Measurements from ENCODE around the gene FKBP11.
"Not testable (repeated sequence)": the region's sequence is repeated elsewhere in the genome, so short reads cannot be mapped to it uniquely, and the experiment has no call there.

Gene FKBP11

GRCh38 chr12:48954841-48955501 lies 29.7 kb upstream of the FKBP11 start:
- no peak for DNase-seq

GRCh38 chr12:48954061-48954460 lies 28.8 kb upstream of the FKBP11 start:
- no peak for DNase-seq

DNA sequence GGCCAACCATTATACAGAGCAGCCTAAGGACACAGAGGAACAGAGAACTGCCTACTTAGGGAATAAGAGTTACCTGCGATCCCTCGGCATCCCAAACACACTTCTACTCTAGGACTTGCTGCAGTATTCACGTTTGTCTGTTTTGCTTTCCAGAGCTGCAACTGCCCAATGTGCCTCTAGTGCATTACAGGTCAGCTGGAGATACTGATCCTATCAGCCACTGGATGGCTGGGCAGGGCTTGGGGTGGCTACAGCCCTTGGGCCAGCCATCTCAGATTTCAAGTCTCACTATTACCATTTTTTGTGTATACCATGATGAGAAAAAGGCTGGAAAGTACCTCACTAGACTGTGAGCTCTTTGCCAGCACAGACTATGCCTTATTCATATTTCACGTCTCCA lies 27.4 kb upstream of the FKBP11 start:
- DNase-seq, result no peak

DNA sequence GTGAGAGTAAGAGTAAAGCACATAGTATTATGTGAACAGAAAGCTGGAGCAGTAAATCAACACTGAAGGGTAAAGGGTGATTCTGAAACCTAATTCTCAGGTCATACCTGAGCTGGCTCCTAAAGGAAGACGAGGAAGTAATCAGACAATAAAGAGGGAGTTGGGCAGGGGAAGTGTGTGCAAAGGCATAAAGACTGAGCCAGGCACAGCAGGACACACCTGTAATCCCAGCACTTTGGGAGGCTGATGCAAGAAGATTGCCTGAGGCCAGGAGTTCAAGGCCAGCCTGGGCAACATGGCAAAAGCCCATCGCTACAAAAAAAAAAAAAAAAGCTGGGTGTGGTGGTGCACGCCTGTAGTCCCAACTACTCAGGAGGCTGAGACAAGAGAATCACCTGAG lies 22.4 kb upstream of the FKBP11 start:
- no peak for DNase-seq

DNA sequence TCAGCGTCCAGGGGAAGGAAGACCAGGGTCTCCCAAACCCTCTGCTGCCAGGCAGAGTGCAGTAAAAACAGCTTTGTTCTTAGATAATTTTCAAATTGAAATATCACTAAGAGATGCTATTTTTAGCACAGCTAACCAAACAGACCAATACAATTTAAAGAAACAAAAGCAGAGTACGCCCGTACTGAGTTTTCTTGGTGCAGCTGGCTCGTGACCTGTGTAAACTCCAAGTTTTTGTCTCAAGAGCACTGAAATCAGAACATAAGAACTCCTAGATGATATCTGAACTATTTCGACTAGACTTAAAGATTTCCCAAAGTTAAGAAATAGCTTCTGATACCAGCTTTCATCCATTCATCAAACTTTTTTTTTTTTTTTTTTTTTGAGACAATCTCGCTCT lies 21.7 kb upstream of the FKBP11 start:
- no peak for DNase-seq

DNA sequence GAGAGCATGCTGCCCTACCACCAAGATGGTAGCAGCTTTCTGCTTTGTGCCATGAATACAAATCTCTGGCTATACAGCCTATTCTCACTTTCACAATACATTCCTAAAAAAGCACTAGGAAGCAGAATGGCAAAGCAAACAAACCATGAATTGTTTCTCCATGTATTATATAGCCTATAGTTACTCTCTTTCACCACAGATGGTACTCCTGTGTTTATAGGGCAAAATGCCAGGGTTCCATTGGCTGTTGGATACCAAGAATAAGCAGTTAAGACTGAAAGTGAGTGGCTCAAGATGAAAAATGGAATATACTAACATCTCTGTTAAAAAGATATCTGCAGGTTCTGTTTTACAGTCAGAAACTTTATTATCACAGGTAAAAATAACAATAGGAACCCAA lies 20.9 kb upstream of the FKBP11 start:
- DNase-seq, result no peak

DNA sequence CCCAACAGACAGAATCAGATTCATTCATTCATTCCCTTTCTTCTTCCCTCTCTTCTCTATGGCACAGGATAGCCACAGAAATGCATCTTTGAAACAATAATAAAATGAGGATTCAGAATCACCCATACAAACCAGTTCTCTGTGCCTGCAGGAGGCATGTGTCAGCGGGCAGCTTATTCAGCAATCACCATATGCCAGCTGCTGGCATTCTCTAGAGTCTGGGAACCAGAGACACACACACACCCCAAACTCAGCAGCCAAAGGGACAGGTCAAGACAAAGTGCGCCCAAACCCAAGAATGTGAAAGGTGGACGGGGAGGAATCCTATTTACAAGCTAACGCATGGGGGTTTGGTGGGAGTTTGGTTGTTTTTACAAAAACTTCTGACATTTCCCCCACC lies 17.9 kb upstream of the FKBP11 start:
- no peak for DNase-seq

DNA sequence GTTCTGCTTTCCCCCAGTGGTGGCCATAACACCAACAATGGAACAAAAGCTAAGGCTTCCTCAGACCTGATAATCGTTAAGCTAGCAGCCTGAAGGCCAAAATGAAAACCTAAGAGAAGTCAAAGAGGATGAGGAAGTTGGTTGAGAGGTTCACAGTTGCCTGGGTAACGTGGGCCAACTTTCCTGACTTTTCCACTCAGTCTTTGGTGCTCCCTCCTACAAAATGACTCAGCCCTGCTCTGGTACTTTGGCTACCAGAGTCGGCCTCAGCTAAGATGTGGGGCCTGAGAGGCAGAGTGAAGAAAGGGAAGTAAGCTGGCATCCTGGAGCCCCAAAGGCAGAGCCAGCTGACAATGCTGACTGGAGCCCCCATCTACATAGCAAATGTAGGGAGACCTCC lies 14.9 kb upstream of the FKBP11 start:
- DNase-seq, result no peak

DNA sequence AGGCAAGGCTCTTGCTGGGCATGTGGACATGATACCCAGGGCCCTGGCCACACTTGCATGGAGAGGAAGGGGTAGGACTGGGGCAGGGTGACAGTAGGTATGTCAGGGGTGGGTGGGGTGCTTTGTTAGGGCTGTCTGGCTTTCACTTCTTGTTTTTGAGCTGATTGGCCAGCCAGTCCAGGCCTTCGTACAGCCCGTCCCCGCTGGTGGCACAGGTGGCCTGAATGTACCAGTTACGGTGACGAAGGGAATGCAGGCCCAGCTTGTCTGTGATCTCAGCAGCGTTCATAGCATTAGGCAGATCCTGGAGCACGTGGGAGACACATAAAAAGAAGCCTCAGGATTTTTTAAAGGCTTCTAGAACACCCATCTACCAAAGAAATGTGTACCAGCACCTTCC lies 13.5 kb upstream of the FKBP11 start:
- DNase-seq, result no peak

DNA sequence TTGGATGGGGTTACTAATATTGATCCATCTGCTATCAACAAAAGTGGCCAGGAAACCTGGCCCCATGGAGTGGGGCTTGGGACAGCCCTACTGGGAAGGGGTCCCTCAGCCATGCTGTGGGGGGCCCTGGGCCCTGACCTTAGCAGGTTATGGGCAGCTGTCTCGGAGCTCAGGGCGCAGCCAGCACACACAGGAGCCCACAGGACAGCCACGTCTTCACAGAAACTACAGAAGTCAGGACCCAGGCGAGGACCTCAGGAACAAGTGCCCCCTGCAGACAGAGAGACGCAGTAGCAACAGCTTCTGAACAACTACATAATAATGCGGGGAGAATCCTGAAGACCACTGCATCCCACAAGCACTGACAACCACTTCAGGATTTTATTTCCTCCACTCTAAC lies 11.9 kb upstream of the FKBP11 start:
- no peak for DNase-seq

DNA sequence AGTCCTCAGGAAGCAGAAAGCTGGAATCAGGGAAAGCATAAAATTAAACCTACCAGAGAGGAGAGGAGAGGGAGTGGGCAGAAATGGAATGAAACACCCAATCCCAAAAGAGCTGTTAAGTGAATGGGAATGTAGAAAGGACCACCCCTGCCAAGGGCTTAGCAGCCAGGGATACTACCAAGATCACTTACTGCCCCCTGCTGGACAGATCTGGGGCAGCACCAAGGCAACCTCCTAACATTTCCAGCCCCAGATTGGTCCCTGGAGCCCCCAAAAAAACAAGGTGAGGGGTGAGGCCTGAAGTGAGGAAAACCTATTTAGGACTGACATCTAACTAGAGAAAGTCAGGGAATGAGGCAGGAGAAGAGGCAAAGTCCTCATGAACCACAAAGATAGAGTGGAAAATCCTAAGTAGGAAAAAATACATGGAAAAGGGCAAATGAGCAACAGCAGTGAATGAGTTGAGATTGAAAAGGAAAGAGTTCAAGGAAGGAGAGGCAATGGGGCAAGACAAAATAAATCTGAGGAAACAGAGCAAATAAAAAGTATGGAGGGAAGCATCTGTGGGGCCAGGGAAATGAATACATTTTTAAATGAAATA lies 11.2 kb upstream of the FKBP11 start:
- DNase-seq, result peak; percentile 53

GRCh38 chr12:48934312-48934706 lies 9.0 kb upstream of the FKBP11 start:
- no peak for DNase-seq

- peak; percentile 6 for DNase-seq
Observed at GRCh38 chr12:48933664-48934311, 8.5 kb upstream of the FKBP11 start.

DNA sequence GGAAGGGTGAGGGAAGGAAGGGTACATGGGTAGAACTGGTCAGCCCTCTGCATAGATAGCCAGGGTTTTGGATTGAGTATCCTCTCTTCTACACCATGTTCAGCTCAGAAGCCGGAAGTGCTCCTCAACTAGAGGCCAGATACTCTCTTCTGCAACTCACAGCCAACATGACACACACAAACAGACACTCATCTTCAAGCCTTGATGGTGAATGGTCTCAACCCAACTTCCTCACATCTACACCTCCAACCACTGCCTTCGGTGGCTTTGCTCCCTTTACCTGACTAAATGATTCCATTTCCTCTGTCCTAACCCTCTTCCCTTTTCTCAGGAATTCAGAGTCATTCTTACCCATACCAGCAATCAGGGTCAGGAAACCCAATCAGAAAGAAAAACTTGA lies 7.6 kb upstream of the FKBP11 start:
- no peak for DNase-seq

DNA sequence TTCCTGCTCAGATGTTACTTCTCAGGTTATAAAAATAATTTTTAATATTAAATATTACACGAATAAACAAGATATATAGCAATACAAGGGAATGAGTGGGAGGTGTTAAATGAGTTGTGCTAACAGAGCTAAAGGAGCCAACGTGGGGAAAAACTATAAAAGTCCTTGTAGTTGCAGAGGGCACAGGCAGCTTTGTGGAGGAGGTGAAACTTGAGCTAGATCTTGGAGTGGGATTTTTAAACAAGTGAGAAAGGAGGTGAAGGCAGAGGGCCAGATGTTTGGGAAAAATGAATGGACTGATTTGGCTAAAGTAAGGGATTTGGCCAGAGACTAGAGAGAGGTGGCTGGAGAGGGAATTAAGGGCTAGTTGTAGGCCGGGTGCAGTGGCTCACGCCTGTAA lies 5.2 kb upstream of the FKBP11 start:
- DNase-seq, result no peak

GRCh38 chr12:48929551-48929950 lies 4.3 kb upstream of the FKBP11 start:
- DNase-seq, result no peak

GRCh38 chr12:48927261-48927660 lies 2.0 kb upstream of the FKBP11 start:
- DNase-seq, result no peak

GRCh38 chr12:48924617-48925303 lies 532 bp downstream of the FKBP11 start:
- DNase-seq, result peak; percentile 52

- DNase-seq, result no peak
Observed at GRCh38 chr12:48923117-48923516, 2.2 kb downstream of the FKBP11 start.

GRCh38 chr12:48917857-48918537 lies 7.3 kb downstream of the FKBP11 start:
- DNase-seq, result no peak

DNA sequence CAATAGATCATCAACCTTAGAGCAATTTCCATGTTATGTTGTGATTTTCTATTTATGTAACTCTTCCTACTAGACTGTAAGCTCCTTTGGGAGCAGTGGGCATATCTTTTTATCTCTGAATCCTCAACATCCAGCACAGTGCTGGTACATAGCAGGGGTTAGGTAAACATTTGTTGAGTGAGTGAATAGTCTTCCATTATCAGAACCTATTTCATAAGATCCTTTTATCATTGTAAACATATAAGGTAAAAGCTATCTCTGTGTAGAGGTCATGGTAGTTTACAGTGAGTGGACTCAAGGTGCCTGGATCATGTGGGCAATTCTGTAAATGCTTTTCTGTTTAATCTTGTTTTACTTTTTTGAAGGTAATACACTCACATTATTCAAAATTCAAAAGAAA lies 15.1 kb downstream of the FKBP11 start:
- DNase-seq, result no peak

GRCh38 chr12:48909698-48910097 lies 15.6 kb downstream of the FKBP11 start:
- not testable (repeated sequence) for DNase-seq

- DNase-seq, result no peak
Observed at GRCh38 chr12:48907245-48907644, 18.0 kb downstream of the FKBP11 start.

Measured in NK-92 treated with Interleukin-12 subunit alpha and Interleukin-12 subunit beta, amount 100 ng/mL, for 24 hours (cell line).